HG03045 (cell line): ENCODE data around the gene FOXL3.
"Not testable (repeated sequence)": the region's sequence is repeated elsewhere in the genome, so short reads cannot be mapped to it uniquely, and the experiment has no call there.

Experiments used
- ATAC-seq: cut with Tn5 transposase; IDR thresholded peaks from one replicate; pipeline ENCODE4 v1.9.1; 2021; ENCODE audit warnings: mild to moderate bottlenecking, moderate library complexity; ENCODE audit not compliant: unreplicated experiment

The FOXL3 gene

DNA sequence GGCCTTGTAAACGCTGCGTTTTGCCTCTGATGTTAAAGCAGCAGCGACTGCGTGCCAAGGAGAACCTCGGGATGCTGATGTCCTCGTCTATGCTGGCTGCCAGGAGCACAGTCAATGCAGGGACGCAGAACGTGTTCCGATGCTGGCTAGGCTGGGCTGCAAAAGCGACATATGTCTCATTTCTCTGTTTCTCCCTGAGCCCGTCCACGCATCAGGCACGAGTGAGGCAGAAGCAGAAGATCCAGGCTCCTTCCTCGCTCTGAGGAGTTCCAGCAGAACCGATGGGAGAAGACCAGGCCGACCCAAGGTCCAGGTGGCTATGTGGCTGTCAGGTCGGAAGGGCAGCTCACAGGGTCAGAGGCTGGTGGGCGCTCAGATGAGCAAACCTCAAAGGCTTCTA lies 3.7 kb upstream of the FOXL3 start:
- no peak for ATAC-seq

GRCh38 chr7:288671-289101 lies 1.3 kb upstream of the FOXL3 start:
- ATAC-seq = no peak

GRCh38 chr7:289209-289755 lies 688 bp upstream of the FOXL3 start:
- no peak for ATAC-seq

- ATAC-seq = no peak
Measured at GRCh38 chr7:290554-291372, 793 bp downstream of the FOXL3 start.

GRCh38 chr7:291373-292092 lies 1.6 kb downstream of the FOXL3 start:
- no peak for ATAC-seq

GRCh38 chr7:292226-292625 lies 2.3 kb downstream of the FOXL3 start:
- no peak for ATAC-seq

GRCh38 chr7:292826-293225 lies 2.9 kb downstream of the FOXL3 start:
- no peak for ATAC-seq

GRCh38 chr7:293681-294439 lies 3.9 kb downstream of the FOXL3 start:
- no peak for ATAC-seq

DNA sequence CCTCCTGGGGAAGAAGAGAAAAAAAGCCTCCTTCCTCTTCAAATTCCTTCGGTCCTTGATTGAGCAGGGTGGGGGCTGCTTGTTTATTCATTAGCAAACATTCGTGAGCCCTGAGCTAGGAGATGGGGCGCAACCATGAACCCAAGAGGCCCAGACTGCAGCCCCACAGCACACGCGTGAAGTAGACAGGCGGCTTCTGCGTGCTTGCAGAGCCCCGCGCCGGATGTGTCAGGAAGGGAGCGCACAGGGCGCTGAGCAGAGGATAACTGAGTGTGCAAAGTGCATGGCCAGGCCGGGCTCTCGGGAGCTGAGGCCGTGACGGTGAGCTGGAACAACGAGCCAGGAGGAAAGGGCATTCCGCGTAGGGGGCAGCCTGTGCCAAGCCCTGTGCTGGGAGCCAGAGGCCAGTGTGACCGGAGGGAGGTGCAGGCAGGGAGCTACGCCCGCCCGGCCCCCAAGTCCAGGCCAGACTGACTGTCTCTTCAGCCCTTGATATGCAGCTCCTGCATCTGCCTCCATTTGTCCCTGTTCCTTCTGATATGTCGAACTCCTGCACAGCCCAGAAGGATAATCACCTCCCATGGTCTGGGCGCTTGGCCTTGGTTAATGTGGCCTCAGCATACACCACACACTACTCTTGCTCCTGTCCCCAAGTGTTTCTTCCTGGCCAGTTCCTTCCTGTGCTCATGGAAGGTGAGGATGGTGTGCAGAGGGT lies 4.6 kb downstream of the FOXL3 start:
- no peak for ATAC-seq

- no peak for ATAC-seq
Measured at GRCh38 chr7:295155-296154, 5.5 kb downstream of the FOXL3 start.

- no peak for ATAC-seq
Measured at GRCh38 chr7:296373-296945, 6.5 kb downstream of the FOXL3 start.

- ATAC-seq = not testable (repeated sequence)
Measured at GRCh38 chr7:297141-297540, 7.2 kb downstream of the FOXL3 start.

GRCh38 chr7:297611-298374 lies 7.8 kb downstream of the FOXL3 start:
- ATAC-seq = no peak

GRCh38 chr7:298375-298702 lies 8.4 kb downstream of the FOXL3 start:
- no peak for ATAC-seq

GRCh38 chr7:298743-299142 lies 8.8 kb downstream of the FOXL3 start:
- ATAC-seq = no peak

DNA sequence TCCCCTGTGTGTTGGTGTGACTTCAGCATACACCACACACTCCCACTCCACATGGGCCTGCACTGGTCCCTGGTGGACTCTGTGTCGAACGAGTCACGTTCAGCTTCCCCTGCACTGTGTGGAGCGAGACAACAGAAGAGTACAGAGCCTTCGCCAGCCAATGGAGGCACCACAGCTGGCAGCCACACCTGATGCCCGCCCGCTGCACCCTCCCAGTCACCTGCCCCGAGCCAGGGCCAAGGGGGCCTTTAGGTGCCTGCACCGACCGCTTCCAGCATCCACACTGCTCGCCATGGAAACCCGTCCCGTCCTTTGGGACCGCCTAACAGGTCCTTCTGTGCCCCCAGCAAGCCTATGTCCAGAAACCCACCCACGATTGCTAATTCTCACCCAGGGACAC lies 9.2 kb downstream of the FOXL3 start:
- no peak for ATAC-seq

DNA sequence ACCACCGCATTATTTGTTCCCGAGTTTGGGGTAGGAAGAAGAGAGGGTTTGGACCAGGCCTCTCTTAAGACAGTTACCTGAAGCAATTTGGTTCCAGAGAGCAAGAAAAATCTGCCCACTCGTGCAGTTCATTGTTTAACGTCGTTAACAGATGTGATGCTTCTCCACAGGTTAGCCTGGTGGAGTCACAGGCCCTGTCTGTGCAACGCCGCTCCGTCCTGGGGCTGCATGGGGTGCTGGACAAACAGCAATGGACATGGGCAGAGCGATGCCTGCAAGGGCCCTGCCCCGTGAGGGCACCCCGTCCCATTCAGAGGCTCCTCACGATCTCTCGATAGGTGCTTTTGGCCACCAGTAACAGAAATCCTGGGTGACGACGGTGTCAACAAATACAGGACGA lies 9.7 kb downstream of the FOXL3 start:
- ATAC-seq = no peak

DNA sequence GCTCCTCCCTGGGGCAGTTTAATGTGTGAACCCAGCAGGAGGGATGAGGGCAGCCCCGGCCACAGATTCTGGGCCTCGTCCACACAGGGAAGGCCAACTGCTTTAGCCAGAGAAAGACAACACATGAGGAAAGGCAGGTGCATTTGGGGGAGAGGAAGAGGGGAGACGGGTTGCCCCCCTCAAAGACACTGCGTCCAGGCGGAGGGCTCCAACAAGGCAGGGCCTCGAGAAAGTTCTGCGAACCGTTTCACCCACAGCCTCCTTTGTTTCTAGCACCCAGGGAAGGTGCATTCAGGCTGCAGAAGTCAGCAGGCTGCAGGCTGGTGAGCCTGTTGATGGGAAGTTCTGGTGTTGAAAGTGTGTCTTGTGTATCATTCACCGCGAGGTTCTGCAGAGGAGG lies 10.1 kb downstream of the FOXL3 start:
- no peak for ATAC-seq
